Measurements from ENCODE around the gene RINL. TPM values are rescaled to one million over a fixed set of nuclear protein-coding genes. Genes with fewer than 3 reads are reported as not detected.

RINL gene, protein sequence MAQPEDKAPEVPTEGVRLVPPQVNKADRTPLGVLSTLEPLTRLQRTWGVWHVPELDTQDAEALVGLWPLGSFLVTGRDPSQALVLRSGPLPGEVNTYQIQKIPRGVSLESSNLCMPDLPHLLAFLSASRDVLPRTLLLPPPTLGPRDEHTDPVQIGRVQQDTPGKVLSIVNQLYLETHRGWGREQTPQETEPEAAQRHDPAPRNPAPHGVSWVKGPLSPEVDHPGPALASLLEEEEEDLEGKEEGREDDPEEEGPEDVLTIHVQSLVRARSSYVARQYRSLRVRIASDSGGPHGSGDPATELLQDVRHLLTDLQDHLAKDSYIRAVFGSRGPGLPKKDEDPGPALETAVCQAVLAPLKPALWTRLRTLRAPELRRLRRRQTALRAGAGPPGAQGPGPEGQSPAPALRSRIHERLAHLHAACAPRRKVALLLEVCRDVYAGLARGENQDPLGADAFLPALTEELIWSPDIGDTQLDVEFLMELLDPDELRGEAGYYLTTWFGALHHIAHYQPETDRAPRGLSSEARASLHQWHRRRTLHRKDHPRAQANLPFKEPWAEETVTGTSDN
- total RNA-seq: 70.2 and 73.4 TPM in 2 replicates

DNA sequence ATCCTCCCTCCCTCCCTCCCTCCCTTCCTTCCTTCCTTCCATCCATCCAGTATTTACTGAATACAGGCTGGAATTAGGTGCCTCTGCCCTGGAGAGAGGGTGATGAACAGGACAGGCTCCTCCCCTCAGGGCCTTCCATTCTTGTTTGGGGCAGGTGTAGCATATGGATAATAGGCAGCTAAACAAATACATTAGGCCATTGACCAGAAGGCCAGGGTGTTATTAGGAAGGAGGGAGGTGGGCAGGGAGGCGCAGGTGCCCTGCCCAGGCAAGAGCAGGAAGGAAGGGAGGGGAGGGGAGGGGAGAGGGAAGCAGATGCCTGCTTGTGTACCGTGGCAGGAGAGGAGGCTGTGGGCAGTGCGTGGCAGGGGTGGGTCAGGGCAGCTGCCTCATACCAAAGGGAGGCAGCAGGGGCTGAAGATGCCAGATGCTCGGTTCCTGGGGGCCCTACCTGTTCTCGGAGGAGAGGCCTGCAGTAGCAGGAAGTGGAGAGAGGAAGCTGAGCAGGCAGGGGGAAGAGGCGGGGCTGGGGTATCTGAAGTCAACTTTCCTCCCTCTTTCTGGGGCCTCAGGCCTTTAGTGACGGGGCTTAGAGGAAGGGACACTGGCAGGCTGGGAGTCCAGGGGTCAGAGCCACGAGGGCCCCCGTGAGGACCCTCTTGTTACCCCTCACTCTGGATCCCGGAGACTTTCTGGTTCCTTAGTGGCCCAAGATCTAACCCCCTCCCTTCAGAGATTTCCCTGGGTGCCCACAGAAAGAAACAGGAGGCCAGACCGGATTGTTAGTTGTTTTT, at the start of gene RINL:
Gene RINL, minus strand, starts transcription at position 495 of the 794 bp plus-strand sequence. CDS start 1,533 bp downstream, outside the sequence.
- peak; percentile 62 for DNase-seq (ENCODE audit: low spot score)
- intact Hi-C loops (cut with micrococcal nuclease): no loop called here
- Mint-ChIP-seq H3K9me3 (no peaks in the 10 kb centered on the region), H3K27ac (peak within 1 kb of the TSS; percentile 95), H3K27me3 (ENCODE audit: low read depth) (no peaks in the 10 kb centered on the region), H3K4me3 (ENCODE audit: low read depth) (peak within 1 kb of the TSS; percentile 91), H3K36me3 (ENCODE audit: low read depth) (peaks cover 23% of the 10 kb centered on the region), H3K4me1 (ENCODE audit: low read depth) (peaks cover 21% of the 10 kb centered on the region)

DNA sequence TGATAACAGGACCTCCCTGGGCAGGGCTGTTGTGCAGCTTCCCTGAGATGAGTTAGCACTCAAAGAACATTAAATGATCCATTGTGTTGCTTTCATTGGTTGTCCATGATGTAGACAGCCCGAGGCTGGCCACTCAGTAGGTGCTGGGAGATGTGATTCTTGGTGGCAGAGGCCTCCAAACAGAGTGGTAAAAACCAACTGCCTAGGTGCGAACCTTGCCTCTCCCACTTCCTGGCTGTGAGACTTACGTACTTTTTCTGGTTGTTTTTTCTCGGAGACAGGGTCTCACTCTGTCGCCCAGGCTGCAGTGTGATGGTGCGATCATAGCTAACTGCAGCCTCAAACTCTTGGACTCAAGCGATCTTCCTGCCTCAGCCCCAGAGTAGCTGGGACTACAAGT, 46.3 kb upstream of the RINL start:
- Mint-ChIP-seq H3K27me3 (ENCODE audit: low read depth) (no peaks in the 10 kb centered on the region), H3K9me3 (no peaks in the 10 kb centered on the region), H3K4me3 (ENCODE audit: low read depth) (no peak overlapping the region), H3K36me3 (ENCODE audit: low read depth) (peaks cover 24% of the 10 kb centered on the region), H3K27ac (no peak overlapping the region), H3K4me1 (ENCODE audit: low read depth) (peaks cover 13% of the 10 kb centered on the region)
- intact Hi-C loops (cut with micrococcal nuclease): no loop called here
- no peak for DNase-seq (ENCODE audit: low spot score)

GRCh38 chr19:38922482-38922881, 44.4 kb upstream of the RINL start:
- no peak overlapping the region for H3K27ac Mint-ChIP-seq
- H3K9me3 Mint-ChIP-seq: no peaks in the 10 kb centered on the region
- no peak overlapping the region for H3K4me3 Mint-ChIP-seq (ENCODE audit: low read depth)
- H3K27me3 Mint-ChIP-seq (ENCODE audit: low read depth): no peaks in the 10 kb centered on the region
- intact Hi-C loops (cut with micrococcal nuclease): no loop called here
- peaks cover 21% of the 10 kb centered on the region for H3K36me3 Mint-ChIP-seq (ENCODE audit: low read depth)
- H3K4me1 Mint-ChIP-seq (ENCODE audit: low read depth): no peaks in the 10 kb centered on the region
- no peak for DNase-seq (ENCODE audit: low spot score)

GRCh38 chr19:38921420-38922274, 43.6 kb upstream of the RINL start:
- intact Hi-C loops (cut with micrococcal nuclease): no loop called here
- H3K36me3 Mint-ChIP-seq (ENCODE audit: low read depth): peaks cover 21% of the 10 kb centered on the region
- H3K27me3 Mint-ChIP-seq (ENCODE audit: low read depth): no peaks in the 10 kb centered on the region
- H3K4me1 Mint-ChIP-seq (ENCODE audit: low read depth): no peaks in the 10 kb centered on the region
- H3K4me3 Mint-ChIP-seq (ENCODE audit: low read depth): no peak overlapping the region
- no peaks in the 10 kb centered on the region for H3K9me3 Mint-ChIP-seq
- H3K27ac Mint-ChIP-seq: no peak overlapping the region
- no peak for DNase-seq (ENCODE audit: low spot score)

DNA sequence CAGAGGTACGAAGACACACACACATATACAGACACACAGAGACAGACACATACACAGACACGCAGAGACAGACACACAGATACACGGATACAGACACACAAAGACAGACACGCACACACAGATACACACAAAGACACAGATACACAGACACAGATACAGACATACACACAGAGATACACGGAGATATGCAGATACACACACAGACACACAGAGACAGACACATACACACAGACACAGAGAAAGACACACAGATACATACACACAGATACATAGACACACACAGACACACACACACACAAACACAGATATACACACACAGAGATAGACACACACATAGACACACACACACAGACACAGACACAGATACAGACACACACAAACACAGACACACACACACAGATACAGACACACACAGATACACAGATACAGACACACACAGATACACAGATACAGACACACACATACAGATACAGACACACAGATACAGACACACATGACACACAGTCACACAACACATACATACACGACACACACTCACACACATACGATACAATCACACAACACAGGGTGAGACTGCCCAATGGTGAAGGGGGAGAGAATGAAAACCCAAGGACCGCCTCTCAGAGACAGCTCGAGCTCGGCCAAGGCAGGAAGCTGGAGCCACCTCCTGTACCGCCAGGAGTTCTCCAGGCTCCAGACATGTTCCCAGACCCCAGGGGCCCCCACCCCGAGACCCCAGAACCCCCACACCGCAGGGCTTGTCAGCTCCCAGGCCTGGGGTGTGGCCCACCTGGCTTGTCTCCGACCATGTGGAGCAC, 42.7 kb upstream of the RINL start:
- peaks cover 21% of the 10 kb centered on the region for H3K36me3 Mint-ChIP-seq (ENCODE audit: low read depth)
- H3K4me1 Mint-ChIP-seq (ENCODE audit: low read depth): no peaks in the 10 kb centered on the region
- no peak overlapping the region for H3K27ac Mint-ChIP-seq
- intact Hi-C loops (cut with micrococcal nuclease): no loop called here
- no peak for DNase-seq (ENCODE audit: low spot score)
- H3K4me3 Mint-ChIP-seq (ENCODE audit: low read depth): no peak overlapping the region
- no peaks in the 10 kb centered on the region for H3K27me3 Mint-ChIP-seq (ENCODE audit: low read depth)
- no peaks in the 10 kb centered on the region for H3K9me3 Mint-ChIP-seq

- Mint-ChIP-seq H3K27ac (no peak overlapping the region), H3K9me3 (no peaks in the 10 kb centered on the region), H3K4me1 (ENCODE audit: low read depth) (no peaks in the 10 kb centered on the region), H3K4me3 (ENCODE audit: low read depth) (no peak overlapping the region), H3K36me3 (ENCODE audit: low read depth) (peaks cover 21% of the 10 kb centered on the region), H3K27me3 (ENCODE audit: low read depth) (no peaks in the 10 kb centered on the region)
- no peak for DNase-seq (ENCODE audit: low spot score)
- intact Hi-C loops (cut with micrococcal nuclease): no loop called here
These were observed 41.9 kb upstream of the RINL start for GRCh38 chr19:38919837-38920601.

- peaks cover 10% of the 10 kb centered on the region for H3K36me3 Mint-ChIP-seq (ENCODE audit: low read depth)
- H3K27ac Mint-ChIP-seq: no peak overlapping the region
- intact Hi-C loops (cut with micrococcal nuclease): no loop called here
- H3K4me1 Mint-ChIP-seq (ENCODE audit: low read depth): no peaks in the 10 kb centered on the region
- no peak for DNase-seq (ENCODE audit: low spot score)
- H3K9me3 Mint-ChIP-seq: no peaks in the 10 kb centered on the region
- no peaks in the 10 kb centered on the region for H3K27me3 Mint-ChIP-seq (ENCODE audit: low read depth)
- no peak overlapping the region for H3K4me3 Mint-ChIP-seq (ENCODE audit: low read depth)
These were observed 40.5 kb upstream of the RINL start for GRCh38 chr19:38918526-38918925.

- H3K27me3 Mint-ChIP-seq (ENCODE audit: low read depth): no peaks in the 10 kb centered on the region
- H3K9me3 Mint-ChIP-seq: no peaks in the 10 kb centered on the region
- H3K4me3 Mint-ChIP-seq (ENCODE audit: low read depth): no peak overlapping the region
- peaks cover 10% of the 10 kb centered on the region for H3K36me3 Mint-ChIP-seq (ENCODE audit: low read depth)
- H3K27ac Mint-ChIP-seq: no peak overlapping the region
- intact Hi-C loops (cut with micrococcal nuclease): no loop called here
- DNase-seq (ENCODE audit: low spot score): no peak
- H3K4me1 Mint-ChIP-seq (ENCODE audit: low read depth): peaks cover 2% of the 10 kb centered on the region
These were observed 39.9 kb upstream of the RINL start for GRCh38 chr19:38917921-38918491.

DNA sequence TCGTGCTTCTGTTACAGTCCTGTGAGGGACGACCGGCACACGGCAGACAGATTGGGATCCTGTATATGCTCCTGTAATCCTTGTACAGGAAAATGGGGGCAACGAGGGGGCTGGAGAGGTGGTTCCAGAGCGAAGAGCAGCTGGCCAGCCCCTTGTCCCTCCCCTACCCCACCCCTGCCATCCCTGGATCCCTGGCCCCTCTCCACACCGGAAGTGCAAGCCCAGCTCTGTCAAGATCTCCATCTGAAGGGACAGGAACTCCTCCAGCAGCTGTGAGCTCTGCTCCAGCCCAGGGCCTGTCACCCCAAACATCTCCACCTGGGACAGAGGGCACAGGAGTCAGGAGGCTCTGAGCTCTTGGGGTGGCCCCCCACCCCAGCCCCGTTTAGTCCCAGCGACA, 39.4 kb upstream of the RINL start:
- Mint-ChIP-seq H3K36me3 (ENCODE audit: low read depth) (peaks cover 10% of the 10 kb centered on the region), H3K27ac (no peak overlapping the region), H3K27me3 (ENCODE audit: low read depth) (no peaks in the 10 kb centered on the region), H3K9me3 (no peaks in the 10 kb centered on the region), H3K4me3 (ENCODE audit: low read depth) (no peak overlapping the region), H3K4me1 (ENCODE audit: low read depth) (peaks cover 7% of the 10 kb centered on the region)
- intact Hi-C loops (cut with micrococcal nuclease): no loop called here
- DNase-seq (ENCODE audit: low spot score): no peak

DNA sequence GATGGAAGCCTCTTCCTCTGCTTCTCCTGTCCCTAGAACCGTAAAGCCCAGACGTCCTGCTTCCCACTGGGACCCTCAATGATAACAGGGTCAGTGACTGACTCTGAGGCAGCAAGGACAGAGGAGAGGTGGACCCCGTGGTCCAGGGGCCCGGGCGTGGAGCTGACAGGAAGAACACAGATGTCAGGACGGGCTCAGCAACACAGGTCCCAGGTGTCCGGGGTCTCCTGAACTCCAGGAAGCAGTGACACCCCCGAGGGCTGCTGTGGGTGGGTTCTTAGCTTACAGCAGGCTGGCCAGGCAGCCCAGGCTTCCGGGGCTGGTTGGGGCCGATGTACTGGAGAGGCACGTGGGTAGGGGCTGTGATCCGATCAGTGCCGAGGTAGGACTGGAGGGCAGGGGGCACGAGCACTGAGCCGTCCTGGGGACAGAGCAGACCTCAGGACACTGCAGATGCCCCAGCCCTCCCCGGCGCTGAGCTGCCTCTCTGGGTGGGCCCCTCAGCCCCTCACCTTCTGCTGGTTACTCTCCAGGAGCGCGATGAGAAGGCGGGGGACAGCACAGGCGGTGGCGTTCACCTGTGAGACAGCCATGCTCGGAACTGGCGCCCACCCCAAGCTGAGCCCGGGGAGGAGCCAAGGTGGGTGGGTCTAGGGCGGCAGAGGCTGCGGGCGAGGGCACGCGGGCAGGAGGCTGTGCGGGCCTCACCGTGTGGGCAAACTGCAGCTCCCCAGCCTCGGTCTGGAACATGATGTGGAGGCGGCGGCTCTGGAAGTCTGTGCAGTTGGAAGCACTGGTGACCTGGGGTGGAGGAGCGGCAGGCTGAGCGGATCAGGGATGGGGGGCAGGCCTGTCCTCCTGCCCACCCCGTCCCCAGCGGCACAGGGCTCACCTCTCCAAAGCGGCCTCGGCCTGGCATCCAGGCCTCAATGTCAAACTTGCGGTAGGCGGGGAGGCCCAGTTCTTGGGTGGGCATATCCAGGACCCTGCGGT, 37.5 kb upstream of the RINL start:
- Mint-ChIP-seq H3K27me3 (ENCODE audit: low read depth) (no peaks in the 10 kb centered on the region), H3K4me3 (ENCODE audit: low read depth) (no peak overlapping the region), H3K27ac (no peak overlapping the region), H3K9me3 (no peaks in the 10 kb centered on the region), H3K4me1 (ENCODE audit: low read depth) (peaks cover 9% of the 10 kb centered on the region), H3K36me3 (ENCODE audit: low read depth) (no peaks in the 10 kb centered on the region)
- DNase-seq (ENCODE audit: low spot score): no peak
- intact Hi-C loops (cut with micrococcal nuclease): no loop called here
